Astrocyte (in vitro differentiated cells and primary cell): Measurements from ENCODE around the gene NKX6-1. TPM values are rescaled to one million over a fixed set of nuclear protein-coding genes. Genes with fewer than 3 reads are reported as not detected.

ENCODE experiments used
- DNase-seq: peaks from one replicate; pipeline ENCODE4 v3.0.0-alpha.2; 2010; ENCODE audit warnings: low read depth
- FAIRE-seq: peaks from 2 replicates; lab custom pipeline; 2011; peaks lifted over from hg19 to GRCh38; lab: Jason Lieb, UNC
- H2AFZ ChIP-seq: 2 replicates; pipeline ENCODE4 v1.6.0; 2012; ENCODE audit warnings: low read depth, low read length, inconsistent platforms
- H3K27ac ChIP-seq: 2 replicates; pipeline ENCODE4 v1.5.1; 2011; ENCODE audit warnings: low read depth, low read length, inconsistent platforms
- H3K27me3 ChIP-seq: 2 replicates; pipeline ENCODE4 v1.6.0; 2011; ENCODE audit warnings: low read length, inconsistent platforms; ENCODE audit not compliant: insufficient read depth
- H3K36me3 ChIP-seq: 2 replicates; pipeline ENCODE4 v1.5.1; 2011; ENCODE audit warnings: low read length, inconsistent platforms; ENCODE audit not compliant: insufficient read depth
- H3K4me1 ChIP-seq: 2 replicates; pipeline ENCODE4 v1.5.1; 2011; ENCODE audit warnings: low read length, inconsistent platforms; ENCODE audit not compliant: insufficient read depth
- H3K4me2 ChIP-seq: 2 replicates; pipeline ENCODE4 v1.6.0; 2012; ENCODE audit warnings: low read length, inconsistent platforms
- H3K4me3 ChIP-seq: 2 replicates; pipeline ENCODE4 v1.5.1; 2011; ENCODE audit warnings: low read depth, mild to moderate bottlenecking, low read length, inconsistent platforms; ENCODE audit not compliant: insufficient read depth
- H3K79me2 ChIP-seq: 2 replicates; pipeline ENCODE4 v1.6.0; 2012; ENCODE audit warnings: mild to moderate bottlenecking, low read length, inconsistent platforms; ENCODE audit not compliant: insufficient read depth
- H3K9ac ChIP-seq: 2 replicates; pipeline ENCODE4 v1.6.0; 2012; ENCODE audit warnings: mild to moderate bottlenecking, low read length, inconsistent platforms
- H3K9me3 ChIP-seq: 2 replicates; pipeline ENCODE4 v1.5.1; 2012; ENCODE audit warnings: low read depth, mild to moderate bottlenecking, low read length, inconsistent platforms; ENCODE audit not compliant: insufficient read depth
- H4K20me1 ChIP-seq: 2 replicates; pipeline ENCODE4 v1.6.0; 2012; ENCODE audit warnings: low read length, inconsistent platforms; ENCODE audit not compliant: insufficient read depth
- H3K27ac Mint-ChIP-seq: one replicate; pipeline ENCODE4 v1.8.0; 2021; ENCODE audit warnings: mild to moderate bottlenecking, mixed read lengths; ENCODE audit not compliant: unreplicated experiment
- H3K27me3 Mint-ChIP-seq: one replicate; pipeline ENCODE4 v1.8.0; 2021; ENCODE audit warnings: low read depth, mixed read lengths; ENCODE audit not compliant: unreplicated experiment
- H3K36me3 Mint-ChIP-seq: one replicate; pipeline ENCODE4 v1.8.0; 2021; ENCODE audit warnings: low read depth, mixed read lengths; ENCODE audit not compliant: unreplicated experiment
- H3K4me1 Mint-ChIP-seq: one replicate; pipeline ENCODE4 v1.8.0; 2021; ENCODE audit warnings: low read depth, mixed read lengths; ENCODE audit not compliant: unreplicated experiment
- H3K4me3 Mint-ChIP-seq: one replicate; pipeline ENCODE4 v1.8.0; 2021; ENCODE audit warnings: mild to moderate bottlenecking, moderate library complexity, mixed read lengths; ENCODE audit not compliant: unreplicated experiment
- H3K9me3 Mint-ChIP-seq: one replicate; pipeline ENCODE4 v1.8.0; 2021; ENCODE audit warnings: mild to moderate bottlenecking, mixed read lengths; ENCODE audit not compliant: unreplicated experiment
- CTCF ChIP-seq: IDR thresholded peaks from 2 replicates; pipeline ENCODE4 v1.5.1; 2011; ENCODE audit warnings: low read depth, mild to moderate bottlenecking, inconsistent platforms, low read length, moderate library complexity; ENCODE audit not compliant: insufficient read depth
- EZH2 ChIP-seq: IDR thresholded peaks from 2 replicates; pipeline ENCODE4 v1.6.1; 2012; ENCODE audit warnings: mild to moderate bottlenecking, low read length, inconsistent platforms; ENCODE audit not compliant: insufficient read depth
- total RNA-seq: library from RNA; stranded (reverse); gene quantifications from 2 replicates; pipeline ENCODE4 v1.2.1, GENCODE V29; 2021

The NKX6-1 gene
- total RNA-seq, 1 donor from 2014 or later, result 0.14 TPM

DNA sequence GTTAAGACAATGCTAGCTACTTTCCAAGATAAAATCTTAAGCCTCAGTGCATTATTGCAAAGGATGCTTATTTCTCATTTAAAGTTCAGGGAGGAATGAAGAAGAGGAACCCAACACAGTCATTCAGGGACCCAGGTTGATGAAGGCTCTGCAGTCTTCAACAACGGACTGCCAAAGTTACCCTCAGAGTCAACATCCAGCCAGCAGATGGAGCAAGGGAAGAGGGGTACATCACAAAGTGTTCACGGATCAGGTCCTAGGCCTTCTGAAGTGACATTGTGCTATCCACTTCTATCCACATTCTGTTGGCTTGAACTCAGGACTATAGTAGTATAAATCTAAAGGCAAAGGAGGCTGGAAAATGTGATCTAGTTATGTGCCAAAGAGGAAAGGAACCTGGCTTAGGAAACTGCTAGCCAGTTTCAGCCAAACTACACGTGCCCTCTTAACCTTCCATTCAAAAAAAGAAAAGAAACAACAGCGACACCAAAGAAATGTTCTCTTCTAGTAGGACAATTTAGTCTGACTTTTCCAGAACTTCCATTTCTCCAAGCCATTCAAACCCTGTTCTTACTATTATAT is 28.8 kb downstream of the NKX6-1 start:
- no peaks in the 10 kb centered on the region for H3K79me2 ChIP-seq
- no peak overlapping the region for H3K4me3 ChIP-seq
- H3K9ac ChIP-seq, result no peak overlapping the region
- H3K27me3 ChIP-seq, result no peaks in the 10 kb centered on the region
- no peaks in the 10 kb centered on the region for H3K9me3 ChIP-seq
- no peak overlapping the region for H3K4me2 ChIP-seq
- H4K20me1 ChIP-seq, result no peaks in the 10 kb centered on the region
- no peaks in the 10 kb centered on the region for H3K36me3 ChIP-seq
- H2AFZ ChIP-seq, result no peak overlapping the region
- TF ChIP-seq CTCF (no peak), EZH2 (no peak)
- H3K27me3 Mint-ChIP-seq, result peaks cover 5% of the 10 kb centered on the region
- no peaks in the 10 kb centered on the region for H3K36me3 Mint-ChIP-seq
- no peak overlapping the region for H3K27ac Mint-ChIP-seq
- no peaks in the 10 kb centered on the region for H3K4me1 Mint-ChIP-seq
- H3K9me3 Mint-ChIP-seq, result no peaks in the 10 kb centered on the region
- no peak for DNase-seq
- H3K4me1 ChIP-seq, result no peaks in the 10 kb centered on the region
- H3K27ac ChIP-seq, result no peak overlapping the region
- H3K4me3 Mint-ChIP-seq, result no peak overlapping the region
- no peak for FAIRE-seq

GRCh38 chr4:84467601-84468000 is 31.5 kb downstream of the NKX6-1 start:
- no peaks in the 10 kb centered on the region for H4K20me1 ChIP-seq
- TF ChIP-seq EZH2 (no peak), CTCF (no peak)
- DNase-seq, result no peak
- no peaks in the 10 kb centered on the region for H3K36me3 Mint-ChIP-seq
- H3K4me1 ChIP-seq, result no peaks in the 10 kb centered on the region
- no peaks in the 10 kb centered on the region for H3K4me1 Mint-ChIP-seq
- no peaks in the 10 kb centered on the region for H3K27me3 ChIP-seq
- H3K27me3 Mint-ChIP-seq, result peaks cover 5% of the 10 kb centered on the region
- H3K27ac Mint-ChIP-seq, result no peak overlapping the region
- no peaks in the 10 kb centered on the region for H3K9me3 ChIP-seq
- H3K79me2 ChIP-seq, result no peaks in the 10 kb centered on the region
- no peak overlapping the region for H3K4me3 Mint-ChIP-seq
- no peaks in the 10 kb centered on the region for H3K36me3 ChIP-seq
- no peak overlapping the region for H2AFZ ChIP-seq
- no peak for FAIRE-seq
- no peak overlapping the region for H3K4me2 ChIP-seq
- H3K27ac ChIP-seq, result no peak overlapping the region
- H3K4me3 ChIP-seq, result no peak overlapping the region
- H3K9me3 Mint-ChIP-seq, result no peaks in the 10 kb centered on the region
- no peak overlapping the region for H3K9ac ChIP-seq

- Histone ChIP-seq H2AFZ (no peak overlapping the region), H3K4me3 (no peak overlapping the region), H4K20me1 (no peaks in the 10 kb centered on the region), H3K36me3 (no peaks in the 10 kb centered on the region), H3K27me3 (no peaks in the 10 kb centered on the region), H3K9ac (no peak overlapping the region), H3K79me2 (no peaks in the 10 kb centered on the region), H3K9me3 (no peaks in the 10 kb centered on the region), H3K4me1 (no peaks in the 10 kb centered on the region), H3K27ac (no peak overlapping the region), H3K4me2 (no peak overlapping the region)
- no peak for TF ChIP-seq EZH2
- no peak for TF ChIP-seq CTCF
- DNase-seq, result no peak
- peaks cover 5% of the 10 kb centered on the region for H3K27me3 Mint-ChIP-seq
- H3K27ac Mint-ChIP-seq, result no peak overlapping the region
- peaks cover 6% of the 10 kb centered on the region for H3K4me1 Mint-ChIP-seq
- H3K36me3 Mint-ChIP-seq, result no peaks in the 10 kb centered on the region
- H3K9me3 Mint-ChIP-seq, result no peaks in the 10 kb centered on the region
- no peak for FAIRE-seq
- H3K4me3 Mint-ChIP-seq, result no peak overlapping the region
These were observed 39.3 kb downstream of the NKX6-1 start for GRCh38 chr4:84459783-84460182.
